Activated naive CD8-positive, alpha-beta T cell (primary cell): ENCODE results near the gene ATL1.
"Not testable (repeated sequence)": the region's sequence is repeated elsewhere in the genome, so short reads cannot be mapped to it uniquely, and the experiment has no call there.

ENCODE experiments used
- H3K27ac Mint-ChIP-seq: one replicate; pipeline ENCODE4 v1.8.0; 2021; ENCODE audit warnings: mixed read lengths
- H3K27me3 Mint-ChIP-seq: one replicate; pipeline ENCODE4 v1.8.0; 2021; ENCODE audit warnings: mixed read lengths
- H3K36me3 Mint-ChIP-seq: one replicate; pipeline ENCODE4 v1.8.0; 2021; ENCODE audit warnings: mixed read lengths
- H3K4me1 Mint-ChIP-seq: one replicate; pipeline ENCODE4 v1.8.0; 2021; ENCODE audit warnings: low read depth, mixed read lengths
- H3K4me3 Mint-ChIP-seq: one replicate; pipeline ENCODE4 v1.8.0; 2021; ENCODE audit warnings: mild to moderate bottlenecking, mixed read lengths
- H3K9me3 Mint-ChIP-seq: one replicate; pipeline ENCODE4 v1.8.0; 2021; ENCODE audit warnings: low read depth, mixed read lengths

The ATL1 gene

GRCh38 chr14:50633954-50634353 lies 74.0 kb downstream of the ATL1 start:
- H3K27me3 Mint-ChIP-seq = no peaks in the 10 kb centered on the region
- H3K36me3 Mint-ChIP-seq = peaks cover 6% of the 10 kb centered on the region
- H3K4me3 Mint-ChIP-seq = no peak overlapping the region
- H3K27ac Mint-ChIP-seq = no peak overlapping the region
- no peaks in the 10 kb centered on the region for H3K4me1 Mint-ChIP-seq
- no peaks in the 10 kb centered on the region for H3K9me3 Mint-ChIP-seq

GRCh38 chr14:50635141-50635540 lies 75.2 kb downstream of the ATL1 start:
- H3K9me3 Mint-ChIP-seq = no peaks in the 10 kb centered on the region
- no peak overlapping the region for H3K4me3 Mint-ChIP-seq
- no peaks in the 10 kb centered on the region for H3K27me3 Mint-ChIP-seq
- no peak overlapping the region for H3K27ac Mint-ChIP-seq
- peaks cover 8% of the 10 kb centered on the region for H3K36me3 Mint-ChIP-seq
- no peaks in the 10 kb centered on the region for H3K4me1 Mint-ChIP-seq

- Mint-ChIP-seq H3K4me1 (no peaks in the 10 kb centered on the region), H3K4me3 (no peak overlapping the region), H3K36me3 (no peaks in the 10 kb centered on the region), H3K27ac (no peak overlapping the region), H3K27me3 (no peaks in the 10 kb centered on the region), H3K9me3 (no peaks in the 10 kb centered on the region)
These were observed 87.3 kb downstream of the ATL1 start for GRCh38 chr14:50647282-50647681.

GRCh38 chr14:50647753-50648152 lies 87.8 kb downstream of the ATL1 start:
- Mint-ChIP-seq H3K4me1 (no peaks in the 10 kb centered on the region), H3K27me3 (no peaks in the 10 kb centered on the region), H3K4me3 (no peak overlapping the region), H3K27ac (no peak overlapping the region), H3K9me3 (no peaks in the 10 kb centered on the region), H3K36me3 (no peaks in the 10 kb centered on the region)

GRCh38 chr14:50649691-50650090 lies 89.7 kb downstream of the ATL1 start:
- no peaks in the 10 kb centered on the region for H3K4me1 Mint-ChIP-seq
- no peaks in the 10 kb centered on the region for H3K27me3 Mint-ChIP-seq
- H3K4me3 Mint-ChIP-seq = no peak overlapping the region
- H3K36me3 Mint-ChIP-seq = no peaks in the 10 kb centered on the region
- no peak overlapping the region for H3K27ac Mint-ChIP-seq
- H3K9me3 Mint-ChIP-seq = no peaks in the 10 kb centered on the region

GRCh38 chr14:50656776-50657175 lies 96.8 kb downstream of the ATL1 start:
- no peak overlapping the region for H3K4me3 Mint-ChIP-seq
- no peaks in the 10 kb centered on the region for H3K9me3 Mint-ChIP-seq
- H3K27me3 Mint-ChIP-seq = no peaks in the 10 kb centered on the region
- peaks cover 4% of the 10 kb centered on the region for H3K36me3 Mint-ChIP-seq
- no peak overlapping the region for H3K27ac Mint-ChIP-seq
- no peaks in the 10 kb centered on the region for H3K4me1 Mint-ChIP-seq

- no peak overlapping the region for H3K4me3 Mint-ChIP-seq
- no peaks in the 10 kb centered on the region for H3K4me1 Mint-ChIP-seq
- H3K27me3 Mint-ChIP-seq = no peaks in the 10 kb centered on the region
- no peaks in the 10 kb centered on the region for H3K9me3 Mint-ChIP-seq
- no peak overlapping the region for H3K27ac Mint-ChIP-seq
- peaks cover 4% of the 10 kb centered on the region for H3K36me3 Mint-ChIP-seq
These were observed 97.8 kb downstream of the ATL1 start for GRCh38 chr14:50657753-50658152.

GRCh38 chr14:50658203-50658602 lies 98.3 kb downstream of the ATL1 start:
- Mint-ChIP-seq H3K36me3 (peaks cover 6% of the 10 kb centered on the region), H3K27ac (no peak overlapping the region), H3K4me1 (no peaks in the 10 kb centered on the region), H3K4me3 (no peak overlapping the region), H3K9me3 (no peaks in the 10 kb centered on the region), H3K27me3 (no peaks in the 10 kb centered on the region)

- Mint-ChIP-seq H3K4me1 (no peaks in the 10 kb centered on the region), H3K36me3 (peaks cover 12% of the 10 kb centered on the region), H3K4me3 (no peak overlapping the region), H3K9me3 (no peaks in the 10 kb centered on the region), H3K27me3 (no peaks in the 10 kb centered on the region), H3K27ac (no peak overlapping the region)
These were observed 99.5 kb downstream of the ATL1 start for GRCh38 chr14:50659327-50659974.

GRCh38 chr14:50664579-50664978 lies 104.6 kb downstream of the ATL1 start:
- H3K27ac Mint-ChIP-seq, H3K9me3 Mint-ChIP-seq, H3K4me3 Mint-ChIP-seq, H3K27me3 Mint-ChIP-seq: not testable (repeated sequence)
- H3K36me3 Mint-ChIP-seq = peaks cover 12% of the 10 kb centered on the region
- peaks cover 13% of the 10 kb centered on the region for H3K4me1 Mint-ChIP-seq

GRCh38 chr14:50665300-50665699 lies 105.4 kb downstream of the ATL1 start:
- peaks cover 12% of the 10 kb centered on the region for H3K36me3 Mint-ChIP-seq
- H3K4me3 Mint-ChIP-seq = not testable (repeated sequence)

GRCh38 chr14:50666772-50667683 lies 107.1 kb downstream of the ATL1 start:
- H3K4me3 Mint-ChIP-seq = no peak overlapping the region
- peak overlapping the region; percentile 75 for H3K27ac Mint-ChIP-seq
- H3K4me1 Mint-ChIP-seq = peaks cover 13% of the 10 kb centered on the region
- H3K36me3 Mint-ChIP-seq = peaks cover 8% of the 10 kb centered on the region
- no peaks in the 10 kb centered on the region for H3K27me3 Mint-ChIP-seq
- no peaks in the 10 kb centered on the region for H3K9me3 Mint-ChIP-seq

More at GRCh38 chr14:50665300-50665699, 105.4 kb downstream of the ATL1 start:
- H3K27me3 Mint-ChIP-seq, H3K27ac Mint-ChIP-seq, H3K9me3 Mint-ChIP-seq: not testable (repeated sequence)
- H3K4me1 Mint-ChIP-seq = peaks cover 13% of the 10 kb centered on the region

GRCh38 chr14:50667684-50667995 lies 107.7 kb downstream of the ATL1 start:
- Mint-ChIP-seq H3K4me3 (no peak overlapping the region), H3K27me3 (no peaks in the 10 kb centered on the region), H3K36me3 (peaks cover 8% of the 10 kb centered on the region), H3K27ac (peak overlapping the region; percentile 75), H3K9me3 (no peaks in the 10 kb centered on the region), H3K4me1 (peaks cover 13% of the 10 kb centered on the region)

- no peaks in the 10 kb centered on the region for H3K9me3 Mint-ChIP-seq
- no peaks in the 10 kb centered on the region for H3K27me3 Mint-ChIP-seq
- peak within 1 kb of the TSS; percentile 75 for H3K27ac Mint-ChIP-seq
- H3K36me3 Mint-ChIP-seq = peaks cover 6% of the 10 kb centered on the region
- H3K4me1 Mint-ChIP-seq = peaks cover 13% of the 10 kb centered on the region
- no peak within 1 kb of the TSS for H3K4me3 Mint-ChIP-seq
These were observed 108.3 kb downstream of the ATL1 start, which contains the start of gene SAV1 for GRCh38 chr14:50667996-50668825. Gene SAV1, minus strand, starts transcription at chr14:50668306. Its CDS starts 339 bp downstream, at chr14:50667967.

- Mint-ChIP-seq H3K4me3 (no peak overlapping the region), H3K36me3 (peaks cover 2% of the 10 kb centered on the region), H3K4me1 (peaks cover 13% of the 10 kb centered on the region), H3K27ac (no peak overlapping the region), H3K9me3 (no peaks in the 10 kb centered on the region), H3K27me3 (no peaks in the 10 kb centered on the region)
These were observed 108.8 kb downstream of the ATL1 start for GRCh38 chr14:50668826-50669143.
